GM21619 (cell line): ENCODE measurements around the gene SORCS2.

Source experiments
- ATAC-seq: cut with Tn5 transposase; IDR thresholded peaks from one replicate; pipeline ENCODE4 v1.9.1; 2021; ENCODE audit not compliant: unreplicated experiment

Gene SORCS2

DNA sequence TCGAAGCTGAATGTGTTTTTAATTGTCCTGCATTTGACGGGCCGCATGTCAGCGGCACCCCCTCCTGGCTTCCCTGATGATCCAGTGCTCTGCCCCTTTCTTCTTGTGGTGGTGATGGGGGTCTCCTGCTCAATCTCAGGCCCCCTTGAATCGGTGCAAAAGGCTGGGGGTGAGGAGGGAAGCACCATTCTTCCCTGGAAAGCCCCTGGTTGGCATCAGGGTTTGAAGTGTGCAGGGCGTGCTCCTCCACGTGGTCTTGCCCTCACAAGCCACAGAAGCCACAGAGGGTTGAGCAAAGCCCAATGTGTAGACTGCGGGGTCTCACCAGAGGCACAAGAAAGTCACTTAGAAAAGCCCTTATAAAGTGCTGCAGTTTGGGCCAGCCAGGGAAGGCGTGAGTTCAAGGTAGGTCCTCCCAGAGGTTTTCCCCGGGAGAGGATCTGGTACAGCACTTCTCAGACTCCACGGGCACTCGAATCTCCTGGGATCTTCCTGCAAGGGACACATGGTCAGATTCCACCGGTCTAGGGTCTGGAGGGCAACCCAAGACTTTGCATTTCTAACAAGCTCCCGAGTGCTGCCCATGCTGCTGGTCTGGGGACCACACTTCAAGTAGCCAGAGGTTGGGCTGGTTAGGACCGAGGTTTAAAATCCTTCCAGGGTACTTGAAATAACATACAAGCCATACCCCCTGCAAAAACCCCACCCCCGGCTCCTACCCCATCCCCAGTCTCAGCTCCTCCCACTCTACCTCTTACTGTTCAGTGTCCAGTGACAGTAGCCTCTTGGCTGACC is 207.3 kb downstream of the SORCS2 start:
- no peak for ATAC-seq

DNA sequence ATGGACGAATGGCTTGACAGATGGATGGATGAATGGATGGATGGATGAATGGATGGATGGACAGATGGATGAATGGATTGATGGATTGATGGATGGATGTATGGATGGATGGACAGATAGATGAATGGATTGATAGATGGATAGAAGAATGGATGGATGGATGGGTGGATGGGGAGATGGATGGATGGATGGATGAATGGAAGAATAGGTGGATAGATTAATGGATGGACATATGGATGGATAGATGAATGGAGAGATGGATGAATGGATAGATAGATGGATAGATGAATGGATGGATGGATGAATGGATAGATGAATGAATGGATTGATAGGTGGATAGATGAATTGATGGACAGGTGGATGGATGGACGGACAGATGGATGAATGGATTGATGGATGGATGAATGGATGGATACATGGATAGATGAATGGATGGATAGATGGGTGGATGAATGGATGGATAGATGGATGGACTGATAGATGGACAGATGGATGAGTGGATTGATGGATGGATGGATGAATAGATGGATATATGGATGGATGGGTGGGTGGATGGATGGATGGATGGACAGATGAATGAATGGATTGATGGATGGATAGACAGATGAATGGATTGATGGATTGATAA is 208.4 kb downstream of the SORCS2 start:
- ATAC-seq: no peak

DNA sequence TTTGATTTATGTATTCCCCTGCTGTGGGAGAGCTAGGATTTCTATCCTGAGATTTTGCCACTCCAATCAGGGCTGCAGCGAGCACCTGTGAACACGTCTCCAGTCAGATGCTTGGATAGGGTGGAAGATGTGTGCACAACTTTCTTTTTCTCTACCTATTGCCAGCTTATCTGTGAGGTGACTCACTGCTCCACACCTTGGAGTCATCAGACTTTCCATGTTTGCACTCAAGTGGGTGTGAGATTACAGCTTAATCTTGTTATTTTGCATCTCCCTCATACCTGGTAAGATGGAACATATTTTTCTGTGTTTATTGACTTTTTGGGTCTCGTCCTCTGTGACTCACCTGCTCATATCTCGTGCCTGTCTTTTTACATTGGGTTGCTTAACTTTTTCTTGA is 210.2 kb downstream of the SORCS2 start:
- ATAC-seq: no peak

DNA sequence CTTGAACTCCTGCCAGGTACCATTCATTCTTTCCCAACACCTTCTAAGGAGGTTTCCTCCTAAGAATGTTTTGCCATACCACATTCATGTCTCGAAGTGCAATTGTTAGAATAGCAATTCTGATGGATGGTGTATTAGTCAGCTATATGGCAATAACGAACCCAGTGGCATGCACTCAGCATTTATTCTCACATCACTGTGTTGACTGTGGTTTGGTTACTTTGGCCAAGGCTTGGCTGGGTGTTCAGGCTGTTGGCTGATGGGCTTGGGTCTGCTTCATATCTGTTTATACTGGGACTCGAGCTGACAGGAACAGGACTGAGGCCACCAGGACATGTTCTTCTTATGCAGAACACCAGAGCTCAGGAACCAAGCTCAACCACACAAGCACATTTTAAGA is 210.7 kb downstream of the SORCS2 start:
- no peak for ATAC-seq

DNA sequence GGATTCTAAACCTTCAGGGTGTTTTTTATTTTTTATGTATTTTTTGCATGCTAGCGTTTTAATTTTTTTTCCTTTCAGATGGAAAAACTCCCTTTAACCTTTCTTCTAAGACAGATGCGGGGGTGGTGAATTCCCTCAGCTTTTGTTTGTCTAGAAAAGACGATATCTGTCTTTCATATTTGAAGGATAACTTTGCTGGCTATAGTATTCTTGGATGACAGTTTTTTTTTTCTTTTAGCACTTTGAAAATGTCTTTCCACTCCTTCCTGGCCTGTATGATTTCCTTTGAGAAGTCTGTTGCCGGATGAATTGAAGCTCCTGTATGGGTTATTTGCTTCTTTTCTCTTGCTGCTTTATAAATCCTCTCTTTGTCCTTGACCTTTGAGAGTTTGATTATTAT is 215.8 kb downstream of the SORCS2 start:
- no peak for ATAC-seq

DNA sequence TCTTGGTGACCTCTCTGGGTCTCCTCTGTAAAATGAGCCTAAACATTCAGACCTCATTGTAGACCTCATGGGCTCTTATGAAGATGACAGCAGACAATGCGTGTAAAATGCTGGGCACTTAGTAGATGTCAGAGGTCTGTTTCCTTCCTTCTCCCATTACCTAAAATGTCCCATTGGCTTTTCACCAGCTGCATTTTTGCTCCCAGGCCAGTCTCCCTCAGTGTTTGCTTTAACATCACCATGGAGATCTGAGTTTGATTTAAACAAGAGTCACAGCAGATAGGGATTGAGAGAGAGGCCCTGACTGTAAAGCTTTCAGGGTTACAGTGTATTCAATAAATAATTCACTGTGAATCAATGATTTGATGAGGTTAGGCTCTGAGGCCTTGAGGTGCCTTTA is 218.1 kb downstream of the SORCS2 start:
- ATAC-seq: no peak

DNA sequence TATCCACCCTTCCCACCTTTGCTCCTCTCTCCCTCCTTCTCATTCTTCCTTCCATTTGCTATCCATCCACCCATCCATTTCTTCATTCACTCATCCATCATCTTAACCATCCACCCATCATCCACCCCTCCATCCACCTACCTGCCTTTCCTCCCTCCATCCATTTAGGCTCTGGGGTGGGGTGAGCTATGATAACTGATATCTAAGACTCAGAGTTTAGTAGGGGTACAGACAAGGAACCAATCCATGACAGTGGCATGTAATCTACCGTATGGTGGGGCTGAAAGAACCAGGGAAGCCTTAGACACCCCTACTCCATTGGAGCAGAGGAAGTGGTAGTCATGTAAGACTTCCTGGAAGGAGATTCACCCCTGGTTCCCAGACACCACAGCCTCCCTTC is 219.2 kb downstream of the SORCS2 start:
- ATAC-seq: no peak

DNA sequence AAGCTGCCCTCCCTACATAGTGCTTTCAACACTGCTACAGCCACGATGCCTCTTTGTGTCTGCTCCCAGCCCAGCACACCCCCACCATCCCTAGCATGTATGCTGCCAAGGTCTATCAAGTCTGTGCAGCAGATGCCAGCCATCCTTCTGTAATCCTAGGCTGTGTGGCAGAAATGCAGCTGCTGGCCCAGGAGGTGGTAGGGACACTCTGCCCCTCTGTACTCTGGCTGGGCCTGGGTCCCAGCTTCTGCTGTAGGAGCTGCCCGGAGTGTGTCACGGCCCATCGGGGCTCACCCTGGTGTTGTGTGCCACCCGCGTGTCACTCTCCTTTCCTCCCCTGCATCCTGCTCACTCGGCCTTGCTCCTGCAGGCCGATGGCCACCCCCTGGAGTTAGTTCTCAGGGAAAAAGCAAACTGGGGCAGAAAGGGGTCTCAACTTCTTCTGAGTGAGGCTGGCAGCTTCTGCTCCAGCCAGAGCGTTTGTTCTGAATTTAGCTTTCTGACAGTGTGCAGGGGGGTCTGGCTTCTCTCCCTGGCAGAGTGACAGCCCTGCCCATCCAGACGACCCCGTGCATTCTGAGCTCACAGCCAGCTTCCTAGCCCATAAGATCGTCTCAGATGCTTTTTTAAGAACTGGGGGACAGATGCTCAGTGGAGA is 219.7 kb downstream of the SORCS2 start:
- ATAC-seq: no peak

DNA sequence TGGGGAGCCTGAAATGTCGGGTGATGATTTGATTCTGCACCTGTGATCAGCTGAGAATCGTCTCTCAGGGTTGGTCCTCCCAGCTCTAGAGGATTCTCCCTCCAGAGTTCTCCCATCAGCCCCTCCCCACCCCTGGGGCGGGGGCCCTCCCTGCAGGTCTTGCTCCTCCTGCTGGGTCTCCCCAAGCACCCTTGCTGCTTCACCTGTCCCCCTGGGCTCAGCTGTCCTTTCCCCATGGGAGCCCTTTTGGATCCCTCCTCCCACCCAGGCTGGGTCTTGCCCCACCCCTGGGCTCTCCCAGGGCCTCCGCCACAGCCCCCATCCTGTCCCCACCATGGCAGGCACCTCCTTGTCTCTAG is 220.2 kb downstream of the SORCS2 start:
- no peak for ATAC-seq

DNA sequence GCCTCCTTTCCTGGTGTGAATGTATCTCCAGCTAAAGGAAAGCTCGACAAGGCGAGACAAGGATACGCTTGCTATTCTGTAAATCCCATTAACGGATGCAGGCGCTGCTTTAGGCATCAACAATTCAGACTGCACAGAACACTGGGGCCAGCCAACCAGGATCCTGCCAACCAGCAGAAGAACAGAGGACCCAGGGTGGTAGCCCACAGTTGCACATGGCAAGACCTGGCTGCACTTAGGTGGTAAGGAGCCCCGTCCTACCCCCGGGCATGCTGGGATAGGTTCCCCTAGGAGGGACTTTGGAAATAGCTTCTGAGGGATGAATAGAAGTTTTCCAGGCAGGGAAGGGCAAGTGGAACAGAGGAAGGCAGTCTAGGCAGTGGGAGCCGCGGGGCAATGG is 221.7 kb downstream of the SORCS2 start:
- no peak for ATAC-seq

DNA sequence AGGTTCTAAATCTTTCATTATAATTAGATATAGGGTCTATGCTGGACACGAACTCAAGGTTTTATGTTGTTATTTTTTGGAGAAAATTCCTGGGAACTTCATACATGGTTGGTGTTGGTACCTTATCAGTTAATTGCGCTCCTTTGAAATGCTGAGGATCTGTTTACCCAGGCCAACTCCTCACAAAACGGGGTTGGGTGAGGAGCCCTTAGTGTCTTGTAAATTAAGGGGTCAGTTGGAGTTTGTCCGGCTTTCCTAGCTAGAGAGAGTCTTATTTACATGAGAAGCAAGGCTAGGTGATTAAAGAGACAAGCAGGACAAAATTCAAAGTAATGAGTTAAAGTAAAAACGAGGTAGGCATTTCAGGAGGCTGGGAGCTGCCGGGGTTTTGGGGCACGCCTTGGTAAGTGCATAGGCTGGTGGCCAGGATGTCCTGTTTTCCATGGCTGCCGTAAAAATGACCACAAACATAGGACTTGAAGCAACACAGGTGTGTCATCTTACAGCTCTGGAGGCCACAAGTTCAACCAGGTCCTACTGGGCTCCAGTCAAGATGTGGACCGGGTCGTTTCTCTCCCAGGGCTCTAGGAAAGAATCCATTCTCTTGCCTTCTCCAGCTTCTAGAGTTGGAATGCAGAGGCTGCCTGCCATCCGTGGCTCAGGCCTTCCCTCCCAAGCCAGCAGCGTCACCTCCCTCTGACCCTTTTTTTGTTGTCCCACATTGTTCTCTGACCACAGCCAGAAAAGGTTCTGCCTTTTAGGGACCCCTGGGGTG is 222.6 kb downstream of the SORCS2 start:
- ATAC-seq: no peak

DNA sequence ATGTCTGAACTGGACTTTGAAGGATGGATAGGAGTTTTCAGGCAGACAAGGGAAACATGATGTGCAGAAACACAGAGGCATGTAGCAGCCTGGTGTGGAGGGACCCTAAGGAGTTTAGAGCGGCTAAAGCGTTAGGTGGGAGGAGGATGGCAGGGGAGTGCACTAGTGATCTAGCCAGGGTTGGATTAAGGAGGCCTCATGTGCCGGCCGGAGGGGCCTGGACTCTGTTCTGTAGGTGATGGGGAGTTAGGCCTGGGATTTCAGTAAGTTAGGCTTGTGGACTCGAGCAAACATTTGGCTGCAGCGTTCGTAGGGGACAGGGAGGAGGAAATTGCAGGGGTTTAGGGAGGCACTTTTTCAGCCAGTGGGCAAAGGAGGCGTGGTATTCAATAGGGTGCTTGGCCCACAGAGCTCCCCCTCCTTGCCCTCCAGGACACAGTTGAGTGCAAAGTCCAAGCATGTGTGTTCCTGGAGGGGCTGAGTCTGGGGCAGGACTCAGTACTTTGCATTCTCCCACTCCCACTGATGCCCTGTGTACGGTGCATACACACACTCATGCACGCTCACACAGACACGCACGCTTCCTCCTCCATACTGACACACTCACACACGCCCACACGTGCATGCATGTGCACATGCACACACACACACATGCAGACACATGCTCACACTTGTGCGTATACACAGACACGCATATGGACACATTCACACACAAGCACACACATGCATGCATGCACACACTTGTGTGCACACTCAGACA is 223.8 kb downstream of the SORCS2 start:
- ATAC-seq: no peak

DNA sequence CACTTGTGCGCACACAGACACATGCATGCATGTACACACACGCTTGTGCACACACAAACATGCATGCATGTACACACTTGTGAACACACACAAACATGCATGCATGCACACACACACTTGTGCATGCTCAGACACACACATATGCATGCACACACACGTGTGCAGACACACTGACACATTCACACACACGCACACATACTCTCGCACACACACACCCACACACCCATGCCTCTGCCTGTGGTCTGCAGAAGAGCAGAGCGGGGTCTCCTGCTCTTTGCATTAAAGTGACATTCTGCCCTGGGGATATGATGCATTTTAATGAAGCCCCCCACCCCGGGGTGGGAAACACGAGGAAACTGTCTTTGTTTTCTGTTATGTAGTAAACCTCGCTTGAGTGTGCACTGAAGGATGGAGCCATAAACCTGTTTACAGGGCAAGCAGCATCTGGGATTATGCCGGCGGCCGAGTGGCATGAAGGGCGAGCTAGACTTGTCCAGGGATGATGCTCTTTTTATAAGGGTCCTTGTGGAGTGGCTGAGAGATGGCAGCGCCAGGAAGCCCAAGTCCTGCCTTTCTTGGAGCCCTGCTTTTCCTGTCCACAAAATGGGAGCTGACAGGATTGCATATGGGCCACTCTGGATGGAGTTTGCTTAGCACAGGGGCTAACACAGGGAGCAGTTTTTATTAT is 224.6 kb downstream of the SORCS2 start:
- ATAC-seq: no peak

DNA sequence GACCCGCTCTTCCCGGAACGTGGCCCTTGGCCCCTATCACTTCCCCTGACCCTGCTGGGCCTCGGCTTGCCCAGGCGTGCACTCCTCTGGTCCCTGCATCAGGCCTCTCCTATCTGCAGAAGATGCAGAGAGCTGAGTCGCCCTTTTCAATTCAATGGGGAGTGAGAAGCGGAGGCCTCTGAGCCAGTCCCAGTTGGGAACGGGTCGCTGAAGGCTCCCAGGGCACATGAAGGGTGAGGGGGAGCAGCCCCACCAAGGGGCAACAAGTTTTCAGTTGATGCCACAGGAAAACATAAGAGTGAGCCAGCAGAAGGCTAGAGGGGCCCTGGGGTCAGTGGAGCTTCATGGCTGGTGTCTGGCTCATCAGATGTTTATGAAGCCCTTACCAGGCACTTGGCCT is 225.3 kb downstream of the SORCS2 start:
- no peak for ATAC-seq

DNA sequence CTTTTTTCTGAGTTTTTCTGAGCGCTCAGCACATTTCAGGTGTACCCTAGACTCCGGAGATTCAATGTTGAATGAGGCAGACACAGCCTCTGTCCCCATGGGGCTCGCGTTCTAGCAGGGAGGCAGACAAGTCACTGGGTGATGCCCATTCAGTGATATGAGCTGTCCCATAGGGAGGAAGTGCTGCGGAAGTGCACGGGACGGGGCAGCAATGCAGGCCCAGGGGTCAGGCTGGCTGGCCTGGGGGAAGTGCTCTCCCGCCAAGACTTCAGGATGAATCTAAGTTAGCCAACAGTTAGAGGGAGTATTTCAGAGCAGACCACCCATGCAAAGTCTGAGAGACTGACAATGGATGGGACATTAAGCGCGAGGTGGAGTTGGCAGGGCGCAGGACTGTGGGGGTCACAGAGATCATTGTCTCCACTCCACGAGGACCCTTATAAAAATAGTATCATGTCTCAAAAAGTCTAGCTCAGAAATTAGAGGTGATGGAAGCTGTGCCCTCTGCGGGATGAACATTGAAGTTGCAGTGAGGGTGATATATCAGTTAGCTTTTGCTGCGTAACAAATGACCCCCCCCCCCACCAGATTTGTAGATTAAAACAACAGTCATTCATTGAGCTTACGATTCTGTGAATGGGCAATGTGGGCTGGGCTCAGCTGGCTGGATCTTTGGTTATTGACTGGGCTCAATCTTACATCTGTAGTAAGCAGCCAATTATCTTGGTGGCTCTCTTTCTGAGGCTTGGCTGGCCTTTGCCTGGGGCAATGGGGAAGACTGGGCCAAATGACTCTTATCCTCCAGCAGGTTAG is 226.0 kb downstream of the SORCS2 start:
- ATAC-seq: no peak

DNA sequence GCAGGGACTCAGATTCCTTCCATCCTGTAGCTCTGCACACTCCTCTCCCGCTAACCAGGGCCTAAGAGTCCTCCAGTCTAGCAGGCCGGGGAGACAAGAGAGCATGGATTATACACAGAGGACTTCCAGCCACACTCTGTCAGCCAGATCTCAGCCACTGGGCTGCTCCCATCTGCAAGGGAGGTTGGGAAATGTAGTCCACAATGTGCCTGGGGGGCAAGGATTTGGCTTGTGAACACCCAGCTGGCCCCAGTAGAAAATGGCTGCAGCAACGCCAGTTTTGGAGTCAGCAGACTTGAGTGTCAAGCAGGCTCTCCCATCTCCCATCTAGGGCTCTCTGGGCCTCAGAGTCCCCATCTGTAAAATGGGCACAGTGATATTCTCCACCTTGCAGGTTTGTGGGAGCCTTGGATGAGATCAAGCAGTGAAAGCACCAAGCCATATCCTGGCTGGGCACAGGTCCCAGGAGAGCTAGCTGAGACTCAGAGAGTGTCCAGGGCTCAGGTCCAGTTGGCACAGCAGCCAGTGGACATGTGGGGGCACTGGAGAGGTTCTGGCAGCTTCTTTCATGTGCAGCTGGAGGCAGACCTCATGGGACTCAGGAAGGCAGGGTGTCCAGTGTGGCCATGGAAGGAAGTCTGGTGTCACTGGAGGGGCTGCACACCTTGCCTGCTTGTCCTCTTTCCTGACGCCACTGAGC is 227.8 kb downstream of the SORCS2 start:
- no peak for ATAC-seq

DNA sequence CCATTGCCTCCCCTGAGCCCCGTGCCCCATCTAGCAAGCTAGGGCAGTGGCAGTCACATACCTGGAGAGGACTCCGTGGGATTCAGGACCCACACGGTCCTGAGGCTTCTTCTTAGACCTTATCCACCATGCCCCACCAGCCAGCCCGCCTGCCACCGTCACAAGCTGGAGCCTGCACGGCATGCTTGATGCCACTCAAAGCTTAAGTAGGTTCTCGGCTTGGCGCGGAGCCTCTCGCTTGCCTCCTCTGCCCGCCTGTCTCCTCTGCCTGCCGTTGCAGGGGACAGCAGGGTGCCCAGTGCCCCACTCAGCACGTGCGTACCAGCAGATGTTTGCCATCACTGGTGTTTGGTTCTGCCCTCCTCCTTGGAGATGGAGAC is 228.3 kb downstream of the SORCS2 start:
- ATAC-seq: no peak

DNA sequence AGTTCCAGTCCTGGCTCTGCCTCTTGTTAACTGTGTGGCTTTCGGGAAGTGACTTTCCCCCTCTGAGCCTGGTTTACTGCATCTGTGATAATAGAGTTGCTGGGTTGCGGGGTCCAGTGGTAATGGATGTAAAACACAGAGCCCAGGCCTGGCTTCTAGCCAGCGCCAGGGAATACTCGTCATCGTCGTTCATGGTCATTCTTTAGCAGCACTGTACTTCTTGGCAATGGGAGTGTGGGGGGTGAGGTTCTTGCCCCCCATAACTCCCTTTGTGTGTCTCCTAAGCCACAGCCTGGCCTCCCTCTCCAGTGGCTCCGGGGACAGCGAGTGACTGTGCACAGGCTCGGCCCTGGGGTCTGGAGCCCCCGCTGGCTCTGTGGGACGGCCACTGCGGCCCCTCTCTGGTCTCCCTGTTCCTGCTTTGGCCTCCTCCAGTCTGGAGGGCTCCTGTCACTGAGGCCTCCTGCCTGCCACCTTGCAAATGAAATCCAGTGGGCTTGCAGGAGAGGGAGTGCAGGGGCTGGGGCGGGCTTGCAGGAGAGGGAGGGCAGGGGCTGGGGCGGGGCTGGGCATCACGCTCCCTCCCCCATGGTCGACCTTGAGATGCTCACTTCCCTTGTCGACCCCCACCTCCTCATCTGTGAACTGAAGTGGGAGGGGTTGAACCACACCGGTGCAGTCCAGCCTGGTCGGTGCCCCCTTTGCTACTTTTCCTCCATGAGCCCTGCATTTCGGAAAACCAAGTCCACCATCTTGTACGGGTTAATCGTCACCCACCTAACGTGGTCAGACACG is 229.2 kb downstream of the SORCS2 start:
- ATAC-seq: no peak
